Measurements from ENCODE around the gene CD5L.

DNA sequence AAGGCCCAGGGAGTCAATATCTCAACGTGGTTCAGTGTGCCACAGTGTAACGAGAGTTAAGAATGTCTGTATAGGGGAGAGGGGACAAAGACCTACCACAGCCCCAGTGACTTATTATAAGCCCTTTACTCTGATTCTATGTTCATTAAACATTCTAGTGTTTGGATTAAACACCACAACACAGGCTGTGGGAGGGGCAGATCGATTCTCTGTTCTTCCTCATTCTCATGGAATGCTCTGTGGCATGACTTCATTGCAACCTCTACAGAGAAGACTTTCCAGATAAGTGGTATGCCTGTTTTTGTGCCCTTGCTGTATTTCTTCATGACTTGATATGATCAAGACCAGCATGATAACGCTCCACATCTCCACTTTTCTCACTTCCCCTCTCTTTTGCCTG lies 39.0 kb upstream of the CD5L start:
- TF ChIP-seq, protein P1, sequence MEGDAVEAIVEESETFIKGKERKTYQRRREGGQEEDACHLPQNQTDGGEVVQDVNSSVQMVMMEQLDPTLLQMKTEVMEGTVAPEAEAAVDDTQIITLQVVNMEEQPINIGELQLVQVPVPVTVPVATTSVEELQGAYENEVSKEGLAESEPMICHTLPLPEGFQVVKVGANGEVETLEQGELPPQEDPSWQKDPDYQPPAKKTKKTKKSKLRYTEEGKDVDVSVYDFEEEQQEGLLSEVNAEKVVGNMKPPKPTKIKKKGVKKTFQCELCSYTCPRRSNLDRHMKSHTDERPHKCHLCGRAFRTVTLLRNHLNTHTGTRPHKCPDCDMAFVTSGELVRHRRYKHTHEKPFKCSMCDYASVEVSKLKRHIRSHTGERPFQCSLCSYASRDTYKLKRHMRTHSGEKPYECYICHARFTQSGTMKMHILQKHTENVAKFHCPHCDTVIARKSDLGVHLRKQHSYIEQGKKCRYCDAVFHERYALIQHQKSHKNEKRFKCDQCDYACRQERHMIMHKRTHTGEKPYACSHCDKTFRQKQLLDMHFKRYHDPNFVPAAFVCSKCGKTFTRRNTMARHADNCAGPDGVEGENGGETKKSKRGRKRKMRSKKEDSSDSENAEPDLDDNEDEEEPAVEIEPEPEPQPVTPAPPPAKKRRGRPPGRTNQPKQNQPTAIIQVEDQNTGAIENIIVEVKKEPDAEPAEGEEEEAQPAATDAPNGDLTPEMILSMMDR (IDR thresholded peaks at IDR 0.05) = no peak
- no peak for TF ChIP-seq POLR2A (IDR thresholded peaks at IDR 0.05)
